Epithelial cell of esophagus (primary cell): ENCODE measurements around the gene ARHGAP10.

ENCODE experiments used
- DNase-seq: peaks from one replicate; pipeline ENCODE4 v3.0.0; 2010; ENCODE audit warnings: low read depth
- H3K4me3 ChIP-seq: 2 replicates; pipeline ENCODE4 v1.5.1; 2011; ENCODE audit warnings: mild to moderate bottlenecking, low read length, control low read depth
- TF ChIP-seq, protein P1 (sequence below): IDR thresholded peaks from 2 replicates; pipeline ENCODE4 v1.5.1; 2011; ENCODE audit warnings: low read depth, mild to moderate bottlenecking, low read length, control low read depth, inconsistent platforms; ENCODE audit not compliant: insufficient read depth; ENCODE audit errors: missing control alignments

The ARHGAP10 gene

DNA sequence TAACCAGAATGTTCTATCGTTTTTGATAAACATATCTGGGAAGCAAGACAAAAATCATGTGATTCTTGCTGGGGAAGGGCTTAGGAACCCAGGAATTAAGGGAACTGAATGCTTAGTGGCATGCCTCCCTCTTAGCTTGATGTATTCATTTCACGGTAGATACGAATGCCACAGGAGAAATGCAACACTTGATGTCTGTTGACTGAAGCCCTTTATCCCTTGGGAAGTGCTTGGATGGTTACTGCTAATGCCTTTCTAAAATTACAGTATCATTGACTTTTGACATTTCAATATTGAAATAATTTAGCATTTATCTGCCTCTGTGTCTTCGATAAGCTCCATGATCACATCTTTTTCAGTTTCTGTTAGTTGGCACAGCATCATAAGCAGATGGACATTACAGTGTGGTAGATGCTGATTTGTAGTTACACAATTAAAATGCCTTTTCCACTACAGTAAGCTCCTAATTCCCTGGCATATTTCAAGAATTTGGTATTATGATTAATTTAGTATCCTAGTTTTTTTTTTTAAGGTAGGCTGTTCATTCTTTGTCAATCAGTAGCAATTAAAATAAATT, 226.7 kb downstream of the ARHGAP10 start:
- DNase-seq: no peak

GRCh38 chr4:147960971-147961370, 229.1 kb downstream of the ARHGAP10 start:
- no peak overlapping the region for H3K4me3 ChIP-seq
- DNase-seq: no peak
- TF ChIP-seq, protein P1, sequence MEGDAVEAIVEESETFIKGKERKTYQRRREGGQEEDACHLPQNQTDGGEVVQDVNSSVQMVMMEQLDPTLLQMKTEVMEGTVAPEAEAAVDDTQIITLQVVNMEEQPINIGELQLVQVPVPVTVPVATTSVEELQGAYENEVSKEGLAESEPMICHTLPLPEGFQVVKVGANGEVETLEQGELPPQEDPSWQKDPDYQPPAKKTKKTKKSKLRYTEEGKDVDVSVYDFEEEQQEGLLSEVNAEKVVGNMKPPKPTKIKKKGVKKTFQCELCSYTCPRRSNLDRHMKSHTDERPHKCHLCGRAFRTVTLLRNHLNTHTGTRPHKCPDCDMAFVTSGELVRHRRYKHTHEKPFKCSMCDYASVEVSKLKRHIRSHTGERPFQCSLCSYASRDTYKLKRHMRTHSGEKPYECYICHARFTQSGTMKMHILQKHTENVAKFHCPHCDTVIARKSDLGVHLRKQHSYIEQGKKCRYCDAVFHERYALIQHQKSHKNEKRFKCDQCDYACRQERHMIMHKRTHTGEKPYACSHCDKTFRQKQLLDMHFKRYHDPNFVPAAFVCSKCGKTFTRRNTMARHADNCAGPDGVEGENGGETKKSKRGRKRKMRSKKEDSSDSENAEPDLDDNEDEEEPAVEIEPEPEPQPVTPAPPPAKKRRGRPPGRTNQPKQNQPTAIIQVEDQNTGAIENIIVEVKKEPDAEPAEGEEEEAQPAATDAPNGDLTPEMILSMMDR: no peak

More for the DNA sequence above, 226.7 kb downstream of the ARHGAP10 start:
- no peak overlapping the region for H3K4me3 ChIP-seq
- TF ChIP-seq, protein P1: no peak

DNA sequence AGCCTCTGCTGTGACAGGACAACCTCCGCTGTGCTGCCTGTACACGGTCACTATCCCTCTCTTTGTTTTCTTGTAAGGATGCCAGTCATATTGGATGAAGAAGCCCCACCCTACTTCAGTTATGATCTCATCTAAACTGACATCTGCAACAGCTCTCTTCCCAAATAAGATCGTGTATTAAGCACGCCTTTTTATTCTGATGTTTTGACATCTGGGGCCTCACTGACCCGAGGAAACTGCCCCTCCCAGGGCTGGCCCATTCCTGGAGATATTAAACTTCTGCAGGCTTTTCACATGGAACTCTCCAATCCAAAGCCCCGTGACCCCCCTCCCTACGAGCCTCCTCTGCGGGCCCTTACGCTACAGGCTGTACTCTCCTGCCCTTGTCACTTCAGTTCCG, 232.0 kb downstream of the ARHGAP10 start:
- no peak for DNase-seq
- no peak overlapping the region for H3K4me3 ChIP-seq
- TF ChIP-seq, protein P1: no peak

GRCh38 chr4:147964266-147964880, 232.5 kb downstream of the ARHGAP10 start:
- DNase-seq: no peak
- no peak overlapping the region for H3K4me3 ChIP-seq
- TF ChIP-seq, protein P1: no peak

DNA sequence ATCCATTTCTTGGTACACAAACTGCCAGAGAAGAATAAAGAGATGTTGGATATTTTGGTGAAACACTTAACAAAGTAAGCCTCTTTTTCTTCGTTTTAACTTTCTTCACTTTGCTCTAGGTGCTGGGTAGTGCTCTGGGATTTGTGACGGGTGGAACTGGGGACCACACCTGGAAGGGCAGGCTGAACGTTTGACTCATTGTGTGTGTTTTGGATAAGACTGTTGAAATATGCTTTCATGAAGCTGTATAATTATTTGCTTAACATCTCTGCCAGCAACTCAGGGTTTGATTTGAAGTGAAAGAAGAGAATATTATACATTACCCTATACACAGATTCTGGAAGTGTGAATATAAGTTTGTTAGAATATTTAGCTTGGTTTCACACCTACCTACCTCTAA, 233.2 kb downstream of the ARHGAP10 start:
- DNase-seq: peak; percentile 65
- TF ChIP-seq, protein P1: no peak

GRCh38 chr4:147965873-147966272, 234.0 kb downstream of the ARHGAP10 start:
- TF ChIP-seq, protein P1: no peak
- no peak overlapping the region for H3K4me3 ChIP-seq

More for the DNA sequence above, 233.2 kb downstream of the ARHGAP10 start:
- H3K4me3 ChIP-seq: no peak overlapping the region

DNA sequence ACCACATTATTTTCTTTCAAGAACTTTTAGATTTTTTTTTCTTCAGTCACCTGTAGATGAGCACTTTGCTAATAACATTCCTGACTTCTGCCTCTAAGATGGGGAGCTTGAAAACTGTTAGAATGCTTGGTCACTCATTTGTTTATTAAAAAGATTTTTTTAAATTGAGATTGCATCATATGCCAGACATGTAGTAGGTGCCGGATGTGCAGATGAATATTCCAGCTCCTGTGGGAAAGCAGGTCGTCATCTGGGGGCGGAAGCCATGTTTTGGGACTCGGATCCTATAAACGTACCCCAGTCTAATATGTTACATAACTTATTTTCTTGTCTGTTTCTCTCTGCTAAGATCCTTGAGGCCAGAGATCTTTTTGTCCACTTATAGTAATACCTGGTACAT, 236.8 kb downstream of the ARHGAP10 start:
- TF ChIP-seq, protein P1: no peak
- no peak overlapping the region for H3K4me3 ChIP-seq
- no peak for DNase-seq

More at GRCh38 chr4:147965873-147966272, 234.0 kb downstream of the ARHGAP10 start:
- DNase-seq: no peak
